GM08714 (cell line): ENCODE results near the gene SH2D5.
"Not testable (repeated sequence)": the region's sequence is repeated elsewhere in the genome, so short reads cannot be mapped to it uniquely, and the experiment has no call there.

Experiments used
- H3K4me3 ChIP-seq: fragments of 200-500 bp; sonication (Bioruptor generic); 2 replicates; pipeline ENCODE4 v1.5.1; 2014; ENCODE audit warnings: mild to moderate bottlenecking, low read length, inconsistent platforms
- ZNF274 ChIP-seq: IDR thresholded peaks from 2 replicates; pipeline ENCODE4 v1.6.1; 2012; ENCODE audit warnings: mild to moderate bottlenecking, low read depth, low read length

SH2D5 gene

DNA sequence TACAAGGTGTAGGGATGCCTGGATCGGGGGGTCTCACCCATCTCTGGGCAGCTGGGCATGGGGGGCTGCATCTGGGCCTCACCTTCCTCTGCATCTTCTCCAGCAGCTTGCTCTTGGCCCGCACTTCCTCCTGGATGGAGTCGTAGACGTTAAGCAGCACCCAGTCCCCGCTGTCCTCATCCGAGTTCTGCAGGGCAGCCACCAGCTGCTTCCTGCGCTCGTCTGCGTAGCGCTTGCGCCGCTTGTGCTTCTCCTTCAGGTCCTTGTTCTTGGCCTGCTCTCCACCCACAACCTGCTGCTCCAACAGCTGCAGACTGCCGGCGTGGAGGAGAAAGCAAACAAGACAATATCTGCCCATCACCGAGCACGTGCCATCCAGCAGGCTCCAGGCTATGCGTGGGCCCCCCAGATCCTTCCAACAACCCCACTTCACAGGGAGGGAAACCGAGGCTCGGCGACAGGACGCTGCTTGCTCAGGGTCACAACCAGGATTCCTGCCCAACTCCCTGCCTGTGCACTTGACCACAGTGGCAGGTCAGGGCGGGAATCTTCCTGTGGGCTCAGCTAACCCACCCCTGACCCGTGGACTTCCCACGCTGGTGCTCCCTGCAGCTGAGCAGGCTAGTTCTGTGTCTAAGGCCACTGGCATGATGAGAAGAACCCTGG lies 49.8 kb downstream of the SH2D5 start:
- no peak for TF ChIP-seq ZNF274
- no peak overlapping the region for H3K4me3 ChIP-seq

DNA sequence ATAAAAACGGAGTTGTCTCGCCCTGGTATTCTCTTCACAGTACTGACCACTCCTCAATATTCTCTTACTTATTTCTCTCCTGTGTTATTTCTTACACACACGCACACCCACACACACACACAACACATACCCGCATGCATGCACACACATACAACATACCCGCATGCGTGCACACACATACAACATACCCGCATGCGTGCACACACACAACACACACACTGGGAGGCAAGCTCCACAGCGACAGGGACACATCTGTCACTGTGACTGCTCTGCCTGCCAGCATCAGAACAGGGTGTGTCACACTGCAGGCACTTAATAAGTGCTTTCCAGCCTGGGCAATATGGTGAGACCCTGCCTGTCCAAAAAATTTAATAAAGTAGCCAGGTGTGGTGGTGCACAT lies 50.5 kb downstream of the SH2D5 start:
- TF ChIP-seq ZNF274, result no peak
- H3K4me3 ChIP-seq, result no peak overlapping the region

DNA sequence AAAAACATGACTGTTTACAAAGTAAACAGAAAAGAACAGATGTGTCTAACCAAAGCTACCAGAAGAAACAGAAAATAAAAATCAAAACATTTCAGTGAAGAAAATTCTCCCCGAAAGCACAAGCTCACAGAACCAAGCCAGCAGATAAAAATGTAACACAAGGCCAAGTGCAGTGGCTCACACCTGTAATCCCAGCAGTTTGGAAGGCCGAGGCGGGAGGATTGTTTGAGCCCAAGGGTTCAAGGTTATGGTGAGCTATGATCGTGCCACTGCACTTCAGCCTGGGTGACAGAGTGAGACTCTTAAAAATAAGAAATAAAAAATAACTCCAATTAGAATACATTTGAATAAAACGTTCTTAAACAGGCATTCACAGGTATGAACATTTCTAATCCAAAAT lies 52.2 kb downstream of the SH2D5 start:
- no peak overlapping the region for H3K4me3 ChIP-seq
- TF ChIP-seq ZNF274, result no peak

DNA sequence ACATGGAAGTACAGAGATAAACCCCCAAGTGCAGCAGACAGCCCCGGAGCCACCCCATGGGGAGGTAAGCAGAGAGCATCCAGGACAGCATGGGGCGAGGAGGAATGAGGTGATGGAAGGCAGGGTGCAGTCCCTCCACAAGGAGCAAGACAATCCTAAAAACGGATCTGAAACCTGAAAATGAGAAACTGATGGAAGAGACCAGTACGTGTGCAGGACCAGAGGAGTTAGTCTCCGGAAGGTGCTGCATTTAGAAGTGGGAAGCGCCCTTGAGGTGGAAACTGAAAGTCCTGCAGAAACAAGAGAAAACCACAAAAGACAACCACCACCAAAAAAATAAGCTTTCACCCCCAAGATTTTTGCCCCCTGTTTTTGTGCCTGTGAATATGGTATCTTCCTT lies 53.9 kb downstream of the SH2D5 start:
- no peak for TF ChIP-seq ZNF274
- no peak overlapping the region for H3K4me3 ChIP-seq

DNA sequence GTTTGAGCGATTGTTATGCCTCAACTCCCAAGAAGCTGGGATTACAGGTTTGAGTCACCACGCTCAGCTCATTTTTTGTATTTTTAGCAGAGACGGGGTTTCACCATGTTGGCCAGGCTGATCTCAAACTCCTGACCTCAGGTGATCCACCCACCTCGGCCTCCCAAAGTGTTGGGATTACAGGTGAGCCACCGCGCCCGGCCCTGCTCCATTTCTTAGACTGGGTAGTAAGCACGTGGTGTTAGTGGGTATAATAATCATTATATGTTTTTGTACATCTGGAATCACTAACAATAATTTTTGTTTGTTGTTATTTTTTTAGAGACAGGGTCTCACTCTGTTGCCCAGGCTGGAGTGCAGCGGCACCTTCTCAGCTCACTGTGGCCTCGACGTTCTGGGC lies 58.9 kb downstream of the SH2D5 start:
- not testable (repeated sequence) for H3K4me3 ChIP-seq

DNA sequence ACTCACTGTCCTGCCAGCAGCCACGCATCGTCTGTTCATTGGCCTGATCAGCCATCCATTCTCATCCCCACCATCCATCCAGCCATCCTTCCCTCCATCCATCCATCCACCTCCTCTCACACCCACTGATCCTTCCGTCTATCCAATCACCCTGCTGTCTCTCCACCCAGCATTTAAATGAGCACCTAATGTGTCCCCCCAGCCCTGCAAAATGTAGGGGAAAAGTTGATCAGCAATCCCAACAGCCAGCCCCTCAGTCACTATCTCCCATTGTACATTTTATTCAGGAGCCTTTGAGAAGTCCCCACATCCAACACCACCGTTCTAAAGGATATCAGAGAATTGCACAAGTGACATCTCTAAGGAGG lies 60.3 kb downstream of the SH2D5 start:
- no peak for TF ChIP-seq ZNF274
- no peak overlapping the region for H3K4me3 ChIP-seq

DNA sequence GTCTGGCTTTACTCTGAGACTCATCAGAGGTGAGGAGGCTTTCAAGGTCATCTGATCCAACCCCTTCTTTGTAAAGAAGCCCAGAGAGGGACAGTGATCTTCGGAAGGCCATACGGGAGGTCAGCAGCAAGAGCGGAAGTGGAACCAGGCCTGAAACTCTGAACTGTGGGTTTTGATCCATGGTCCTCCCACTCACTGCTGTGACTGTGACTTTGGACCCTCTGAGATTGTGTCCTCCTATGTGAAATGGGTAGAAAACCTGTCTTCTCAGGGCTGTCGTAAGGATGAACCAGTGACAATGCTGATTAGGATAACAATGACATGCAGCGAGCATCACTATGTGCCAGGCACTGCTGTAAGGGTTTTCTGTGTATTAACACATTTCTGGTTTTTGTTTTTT lies 61.6 kb downstream of the SH2D5 start:
- H3K4me3 ChIP-seq, result no peak overlapping the region
- no peak for TF ChIP-seq ZNF274
